Activated naive CD4-positive, alpha-beta T cell treated with anti-CD3 and anti-CD28 coated beads, Interleukin-2, amount 10 ng/mL, durations not matched to agents 7 days and 5 days (primary cell): ENCODE data around the gene CANT1.
"Not testable (repeated sequence)": the region's sequence is repeated elsewhere in the genome, so short reads cannot be mapped to it uniquely, and the experiment has no call there.

Experiments
- CTCF ChIA-PET: fragments of 350-600 bp; sonication (Branson Sonifier 250); formaldehyde crosslinking; loops from one replicate; lab custom pipeline; 2021; ENCODE audit warnings: antibody characterized with exemption; lab: Charles Lee
- DNase-seq: peaks from one replicate; pipeline ENCODE4 v3.0.0-alpha.2; 2020
- H3K27ac Mint-ChIP-seq: one replicate; pipeline ENCODE4 v1.8.0; 2021; ENCODE audit warnings: mild to moderate bottlenecking, moderate library complexity, mixed read lengths
- H3K27me3 Mint-ChIP-seq: one replicate; pipeline ENCODE4 v1.8.0; 2021; ENCODE audit warnings: mild to moderate bottlenecking, mixed read lengths
- H3K36me3 Mint-ChIP-seq: one replicate; pipeline ENCODE4 v1.8.0; 2021; ENCODE audit warnings: mixed read lengths
- H3K4me1 Mint-ChIP-seq: one replicate; pipeline ENCODE4 v1.8.0; 2021; ENCODE audit warnings: mixed read lengths
- H3K4me3 Mint-ChIP-seq: one replicate; pipeline ENCODE4 v1.8.0; 2021; ENCODE audit warnings: mild to moderate bottlenecking, moderate library complexity, mixed read lengths
- H3K9me3 Mint-ChIP-seq: one replicate; pipeline ENCODE4 v1.8.0; 2021; ENCODE audit warnings: mixed read lengths

The CANT1 gene

DNA sequence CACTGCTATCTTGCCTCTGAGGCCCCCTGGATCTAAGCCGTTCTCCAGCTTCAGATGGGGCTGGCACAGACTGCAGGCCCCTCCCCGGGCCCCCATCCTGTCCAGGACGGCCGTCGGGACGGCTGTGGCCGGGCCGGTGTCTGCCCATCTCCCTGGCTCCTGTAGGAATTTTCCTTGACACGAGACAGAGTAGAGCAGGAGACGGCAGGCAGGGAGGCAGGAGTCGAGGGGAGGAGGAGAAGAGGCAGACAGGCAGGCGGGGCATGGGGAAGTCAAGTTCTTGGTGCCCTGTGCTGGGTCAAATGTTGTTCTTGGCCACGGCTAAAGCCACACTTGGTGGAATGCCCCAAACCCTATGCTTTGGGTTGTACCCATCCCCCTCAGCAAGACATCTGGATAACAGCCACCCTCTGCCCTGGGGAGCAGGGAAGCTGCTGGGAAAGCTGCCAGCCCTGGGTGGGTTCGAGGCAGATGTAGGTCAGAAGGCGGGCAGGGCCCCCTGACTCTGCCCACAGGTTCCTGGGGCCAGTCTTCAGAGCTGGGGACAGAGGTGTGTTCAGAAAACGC is 18.4 kb upstream of the CANT1 start:
- no peak overlapping the region for H3K4me3 Mint-ChIP-seq
- H3K27ac Mint-ChIP-seq: no peak overlapping the region
- no peaks in the 10 kb centered on the region for H3K9me3 Mint-ChIP-seq
- CTCF ChIA-PET: interaction anchor here (0.9 kb wide), 1 partner anchor 18 kb away, joined by 3 read pairs; no protein-coding TSS in a partner anchor
- peaks cover 88% of the 10 kb centered on the region for H3K27me3 Mint-ChIP-seq
- H3K4me1 Mint-ChIP-seq: peaks cover 18% of the 10 kb centered on the region
- DNase-seq: no peak
- no peaks in the 10 kb centered on the region for H3K36me3 Mint-ChIP-seq

DNA sequence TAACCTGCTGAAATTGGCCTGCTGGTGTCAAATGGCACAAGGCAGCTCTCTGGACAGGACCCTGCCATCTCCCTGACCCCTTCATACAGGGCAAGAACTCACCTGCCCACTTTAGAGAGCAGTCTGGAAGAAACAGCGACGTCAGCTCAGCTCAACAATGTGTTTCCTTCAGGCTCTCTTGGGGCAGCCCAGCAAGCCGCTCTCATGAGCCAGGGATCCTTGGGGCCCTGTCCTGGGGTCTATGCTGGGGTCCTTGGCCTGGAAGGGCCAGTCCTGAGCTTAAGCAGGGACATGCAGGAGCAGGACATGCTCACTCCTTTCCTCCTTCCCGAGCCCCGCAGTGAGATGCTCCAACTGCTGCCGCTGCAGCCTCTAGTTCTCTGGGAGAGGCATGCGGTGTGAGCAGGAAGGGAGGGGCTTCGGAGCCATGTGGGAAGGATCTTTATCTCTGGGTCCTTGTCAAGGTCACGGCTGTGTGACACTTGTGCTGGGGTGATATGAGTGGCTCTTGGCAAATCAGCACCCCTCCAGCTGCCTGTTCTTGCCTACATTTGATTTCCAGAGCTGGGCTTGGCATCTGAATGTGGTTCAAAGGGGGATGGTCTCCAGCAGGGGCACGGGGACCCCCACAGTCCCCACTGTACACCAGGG is 17.8 kb upstream of the CANT1 start:
- H3K9me3 Mint-ChIP-seq: no peaks in the 10 kb centered on the region
- H3K27ac Mint-ChIP-seq: no peak overlapping the region
- H3K36me3 Mint-ChIP-seq: no peaks in the 10 kb centered on the region
- CTCF ChIA-PET: interaction anchor here (1.5 kb wide), 1 partner anchor 18 kb away, joined by 6 read pairs; no protein-coding TSS in a partner anchor
- DNase-seq: peak; percentile 20
- H3K27me3 Mint-ChIP-seq: peaks cover 94% of the 10 kb centered on the region
- H3K4me3 Mint-ChIP-seq: no peak overlapping the region
- peaks cover 18% of the 10 kb centered on the region for H3K4me1 Mint-ChIP-seq

DNA sequence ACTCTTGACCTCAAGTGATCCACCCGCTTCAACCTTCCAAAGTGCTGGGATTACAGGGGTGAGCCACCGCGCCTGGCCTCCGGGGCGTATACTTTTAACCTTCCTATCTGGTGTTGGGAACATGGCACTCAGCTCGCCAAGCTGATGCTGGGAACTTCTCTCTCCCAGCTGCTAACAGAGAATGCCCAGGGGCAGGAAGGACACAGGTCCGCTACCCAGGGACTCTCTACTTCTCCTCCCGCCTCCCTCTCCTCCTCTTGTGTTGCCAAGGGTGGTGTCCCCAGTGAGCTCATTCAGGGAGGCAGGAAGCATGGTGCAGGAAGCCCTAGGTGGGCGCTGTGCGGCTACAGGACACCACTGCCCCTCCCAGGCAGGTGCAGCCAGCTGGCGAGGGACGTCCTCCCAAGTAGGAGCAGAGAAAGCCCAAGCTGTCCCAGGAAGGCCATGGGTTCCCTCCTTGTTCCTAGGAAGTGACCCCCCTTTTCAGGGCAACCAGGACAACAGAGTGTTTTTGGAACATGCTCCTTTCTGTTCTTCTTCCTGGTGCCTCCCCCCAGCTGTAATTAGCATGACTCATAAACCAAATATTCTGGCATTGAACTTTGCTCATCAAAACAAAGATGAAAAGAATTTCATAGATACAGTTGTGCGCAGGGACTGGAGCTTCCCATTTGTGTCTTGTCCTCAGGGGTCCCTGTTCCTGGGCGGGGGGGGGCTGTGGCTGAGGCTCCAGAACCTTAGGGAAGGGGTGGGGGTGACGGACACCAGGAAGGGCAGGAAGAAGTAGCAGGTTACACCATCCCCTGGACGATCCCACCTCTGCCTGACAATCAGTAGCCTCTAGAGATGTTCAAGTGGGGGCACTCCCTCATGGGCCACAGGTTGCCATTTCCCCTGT is 17.1 kb upstream of the CANT1 start:
- H3K4me1 Mint-ChIP-seq: peaks cover 18% of the 10 kb centered on the region
- no peaks in the 10 kb centered on the region for H3K9me3 Mint-ChIP-seq
- peak; percentile 10 for DNase-seq
- no peak overlapping the region for H3K27ac Mint-ChIP-seq
- peaks cover 95% of the 10 kb centered on the region for H3K27me3 Mint-ChIP-seq
- CTCF ChIA-PET: interaction anchor here (1.4 to 1.5 kb wide), 2 partner anchors 15 to 19 kb away, joined by 3 to 6 read pairs; no protein-coding TSS in a partner anchor
- no peaks in the 10 kb centered on the region for H3K36me3 Mint-ChIP-seq
- no peak overlapping the region for H3K4me3 Mint-ChIP-seq

DNA sequence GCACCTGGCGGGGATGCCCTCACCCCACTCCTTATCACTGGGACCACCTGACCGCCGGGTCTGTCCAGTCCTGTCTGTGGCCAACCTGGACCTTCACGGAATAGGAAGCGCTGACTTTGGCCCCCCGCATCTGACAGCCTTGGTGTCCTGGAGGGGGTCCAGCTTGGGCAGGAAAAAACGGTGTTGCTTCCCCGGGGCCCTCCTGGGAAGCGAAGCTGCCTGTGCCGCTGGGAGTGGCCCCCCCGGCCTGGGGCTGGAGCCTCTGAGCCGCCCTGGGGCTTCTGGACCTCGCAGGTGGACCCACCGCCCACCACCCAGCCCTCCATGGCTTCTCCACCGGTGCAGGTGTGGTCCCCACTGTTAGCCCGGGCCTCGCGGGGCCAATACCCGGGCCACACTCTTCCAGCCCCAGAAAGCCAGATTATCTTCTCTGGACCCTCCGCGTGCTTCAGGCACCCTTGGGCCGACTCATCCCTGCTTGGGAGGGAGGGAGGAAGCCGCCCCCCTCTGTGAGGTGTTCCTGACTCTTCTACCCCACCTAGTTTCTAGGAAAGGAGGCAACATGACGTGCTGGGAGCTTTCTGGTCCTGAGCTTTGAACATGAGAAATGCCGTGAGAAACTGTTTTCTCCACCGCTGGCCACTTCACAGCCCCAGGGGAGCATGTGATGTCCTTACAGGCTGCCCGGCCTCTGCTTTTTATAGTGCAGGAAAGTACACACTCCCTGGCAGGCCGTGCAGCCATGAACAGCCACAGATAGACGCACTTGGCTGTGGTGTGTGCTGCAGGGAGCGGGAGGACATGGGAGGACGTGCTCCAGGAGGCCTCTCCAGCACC is 15.6 kb upstream of the CANT1 start:
- Mint-ChIP-seq H3K36me3 (no peaks in the 10 kb centered on the region), H3K27me3 (peaks cover 98% of the 10 kb centered on the region), H3K4me1 (peaks cover 18% of the 10 kb centered on the region), H3K27ac (no peak overlapping the region), H3K9me3 (no peaks in the 10 kb centered on the region), H3K4me3 (peak overlapping the region; percentile 54)
- CTCF ChIA-PET: interaction anchor here (1.4 kb wide), 1 partner anchor 17 kb away, joined by 3 read pairs; no protein-coding TSS in a partner anchor
- peak; percentile 19 for DNase-seq

DNA sequence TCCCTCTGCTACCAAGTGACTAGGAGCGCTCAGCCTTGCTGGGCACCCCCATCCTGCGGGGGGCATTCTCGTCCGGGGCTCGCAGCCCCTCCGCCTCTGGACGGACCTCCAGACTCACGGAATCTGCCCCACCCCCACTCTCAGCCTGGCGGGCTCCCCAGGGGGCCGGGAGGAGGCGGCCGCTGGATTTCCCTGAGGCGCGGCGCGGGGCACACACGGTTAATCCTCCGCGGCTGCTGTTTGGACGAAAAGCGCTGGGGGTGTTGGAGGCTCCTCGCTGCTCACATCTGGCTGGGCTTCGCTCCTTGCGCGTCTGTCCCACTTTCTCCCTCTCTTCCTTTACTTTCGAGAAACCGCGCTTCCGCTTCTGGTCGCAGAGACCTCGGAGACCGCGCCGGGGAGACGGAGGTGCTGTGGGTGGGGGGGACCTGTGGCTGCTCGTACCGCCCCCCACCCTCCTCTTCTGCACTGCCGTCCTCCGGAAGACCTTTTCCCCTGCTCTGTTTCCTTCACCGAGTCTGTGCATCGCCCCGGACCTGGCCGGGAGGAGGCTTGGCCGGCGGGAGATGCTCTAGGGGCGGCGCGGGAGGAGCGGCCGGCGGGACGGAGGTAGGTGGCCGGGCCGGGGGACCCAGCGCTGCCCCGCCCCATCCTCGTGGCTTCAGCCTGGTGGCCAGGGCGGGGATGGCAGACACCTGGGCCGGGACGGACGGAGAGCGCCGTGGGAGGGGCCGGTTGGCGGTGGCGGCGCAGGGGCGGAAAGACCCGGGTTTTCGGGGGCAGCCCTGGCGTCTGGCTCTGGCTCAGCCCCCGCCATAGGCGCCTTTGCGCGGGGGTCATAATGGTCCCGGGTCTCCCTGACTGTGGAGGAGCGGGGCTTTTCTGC is 14.6 kb upstream of the CANT1 start, which contains the start of gene C1QTNF1:
TSS of gene C1QTNF1 (plus strand) at position 284 of the 886 bp plus-strand sequence. CDS start 19,800 bp downstream, outside the sequence.
- H3K27me3 Mint-ChIP-seq: peaks cover 100% of the 10 kb centered on the region
- CTCF ChIA-PET: interaction anchor here (1.4 kb wide), 1 partner anchor 18 kb away, joined by 4 read pairs; no protein-coding TSS in a partner anchor

DNA sequence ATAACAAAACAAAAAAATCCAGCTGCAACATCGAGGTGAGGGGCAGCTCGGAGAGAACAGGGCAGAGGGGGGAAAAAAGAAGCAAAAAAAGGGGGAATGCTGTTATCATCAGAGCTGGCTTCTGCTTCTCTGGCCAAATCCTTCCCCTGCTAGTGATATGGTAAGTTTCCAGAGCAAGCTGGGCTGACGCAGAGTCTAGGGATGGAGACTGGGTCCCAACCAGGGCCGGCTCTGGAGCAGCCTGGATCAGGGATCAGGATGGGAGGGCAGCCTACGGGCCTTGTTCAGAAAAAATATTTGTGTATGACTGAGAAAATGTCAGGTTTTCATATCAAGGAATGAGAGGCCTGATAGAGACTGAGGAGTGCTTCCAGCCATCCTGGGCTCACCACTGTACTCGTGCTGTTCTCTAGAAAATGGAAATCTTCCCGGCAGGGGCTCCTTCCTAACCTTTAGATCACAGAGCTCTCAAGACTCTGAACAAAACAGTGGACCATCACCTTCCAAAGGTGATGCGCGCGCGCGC is 13.7 kb upstream of the CANT1 start:
- Mint-ChIP-seq H3K27me3 (peaks cover 91% of the 10 kb centered on the region), H3K27ac (no peak overlapping the region), H3K36me3 (no peaks in the 10 kb centered on the region), H3K9me3 (no peaks in the 10 kb centered on the region), H3K4me3 (peak overlapping the region; percentile 50), H3K4me1 (peaks cover 18% of the 10 kb centered on the region)
- DNase-seq: peak; percentile 16
- CTCF ChIA-PET: interaction anchor here (1.4 to 6.8 kb wide), 2 partner anchors 19 to 21 kb away, joined by 4 to 28 read pairs; no protein-coding TSS in a partner anchor

More for the DNA sequence above, 14.6 kb upstream of the CANT1 start, which contains the start of gene C1QTNF1:
- Mint-ChIP-seq H3K27ac (no peak within 1 kb of the TSS), H3K4me1 (peaks cover 18% of the 10 kb centered on the region), H3K36me3 (no peaks in the 10 kb centered on the region), H3K9me3 (no peaks in the 10 kb centered on the region), H3K4me3 (peak within 1 kb of the TSS; percentile 54)
- peak; percentile 54 for DNase-seq

DNA sequence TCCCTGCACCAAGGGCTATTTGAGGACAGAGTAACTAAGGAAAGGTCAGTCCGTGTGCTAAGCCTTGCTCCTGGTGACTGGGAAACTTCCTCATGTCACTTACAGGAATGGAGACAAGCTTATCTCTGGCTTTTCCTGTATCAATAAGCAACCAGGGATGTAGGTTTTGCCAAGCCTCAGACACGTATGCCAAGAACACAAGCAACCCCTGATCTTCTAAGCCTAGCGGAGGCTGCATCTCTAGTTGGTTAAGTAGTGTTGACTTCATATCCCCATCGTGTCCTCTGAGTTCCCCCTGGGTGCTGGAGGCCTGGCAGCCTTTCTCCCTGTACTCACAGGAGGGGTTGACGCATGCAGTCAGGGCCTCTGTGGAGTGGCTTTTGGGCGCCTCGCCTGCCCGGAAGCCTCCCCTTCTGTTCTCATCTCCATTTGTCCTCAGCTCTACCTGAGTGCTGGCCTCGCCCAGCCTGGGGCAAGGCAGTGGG is 13.0 kb upstream of the CANT1 start:
- Mint-ChIP-seq H3K27me3 (peaks cover 87% of the 10 kb centered on the region), H3K4me1 (peaks cover 18% of the 10 kb centered on the region), H3K4me3 (no peak overlapping the region), H3K27ac (no peak overlapping the region), H3K9me3 (no peaks in the 10 kb centered on the region), H3K36me3 (no peaks in the 10 kb centered on the region)
- DNase-seq: peak; percentile 19
- CTCF ChIA-PET: interaction anchor here (0.5 to 6.8 kb wide), 4 partner anchors 20 to 799 kb away, joined by 3 to 28 read pairs (median 4); no protein-coding TSS in a partner anchor

DNA sequence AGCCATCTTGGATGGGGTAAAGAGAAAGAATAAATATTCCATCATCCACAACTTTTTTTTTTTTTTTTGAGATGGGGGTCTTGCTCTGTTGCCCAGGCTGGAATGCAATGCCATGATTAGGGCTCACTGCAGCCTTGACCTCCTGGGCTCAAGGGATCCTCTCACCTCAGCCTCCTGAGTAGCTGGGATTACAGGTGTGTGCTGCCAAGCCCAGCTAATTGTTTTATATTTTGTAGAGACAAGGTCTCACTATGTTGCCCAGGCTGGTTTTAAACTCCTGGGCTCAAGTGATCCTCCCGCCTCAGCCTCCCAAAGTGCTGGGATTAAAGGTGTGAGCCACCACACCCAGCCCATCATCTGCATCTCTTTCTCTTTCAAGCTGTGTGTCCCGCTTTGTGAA is 12.4 kb upstream of the CANT1 start:
- H3K36me3 Mint-ChIP-seq, H3K27ac Mint-ChIP-seq, DNase-seq, H3K9me3 Mint-ChIP-seq, H3K4me3 Mint-ChIP-seq: not testable (repeated sequence)
- CTCF ChIA-PET: interaction anchor here (1.4 to 6.8 kb wide), 2 partner anchors 21 to 23 kb away, joined by 4 to 28 read pairs; no protein-coding TSS in a partner anchor
- peaks cover 82% of the 10 kb centered on the region for H3K27me3 Mint-ChIP-seq
- H3K4me1 Mint-ChIP-seq: peaks cover 18% of the 10 kb centered on the region

DNA sequence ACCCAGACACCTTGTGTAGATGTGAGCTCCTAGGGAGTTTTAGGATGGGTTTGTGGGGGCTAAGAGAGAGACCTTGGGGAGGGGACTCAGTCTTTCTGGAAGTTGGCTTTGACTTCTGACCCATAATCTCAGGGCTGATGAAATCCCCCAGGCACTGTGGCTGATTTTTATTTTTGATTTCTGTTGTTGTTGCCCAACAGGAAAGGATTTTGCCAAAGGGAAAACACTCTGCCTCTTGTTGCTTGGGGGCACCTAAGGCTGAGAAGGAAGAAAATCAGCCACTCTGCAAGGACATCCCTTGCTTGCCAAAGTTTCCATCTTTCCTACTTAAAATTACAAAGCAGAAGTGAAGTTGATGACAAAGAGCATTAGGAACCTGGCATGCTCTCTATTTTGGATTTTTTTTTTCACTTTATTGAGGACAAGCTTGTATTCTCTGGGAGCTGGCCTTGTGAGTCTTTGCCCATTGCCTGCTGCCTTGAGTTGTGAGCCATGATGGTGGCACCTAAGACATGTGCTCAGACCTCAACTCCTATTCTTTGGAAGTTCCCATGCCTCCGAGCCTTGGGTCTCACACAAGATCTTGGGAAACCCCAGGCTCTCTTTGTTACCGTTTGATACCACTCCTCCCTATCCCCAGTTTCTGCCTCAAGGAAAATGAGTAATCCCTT is 11.2 kb upstream of the CANT1 start:
- no peak overlapping the region for H3K27ac Mint-ChIP-seq
- peaks cover 18% of the 10 kb centered on the region for H3K4me1 Mint-ChIP-seq
- no peaks in the 10 kb centered on the region for H3K36me3 Mint-ChIP-seq
- peaks cover 74% of the 10 kb centered on the region for H3K27me3 Mint-ChIP-seq
- CTCF ChIA-PET: interaction anchor here (1.1 to 6.8 kb wide), 5 partner anchors 15 to 372 kb away, joined by 4 to 28 read pairs (median 6); no protein-coding TSS in a partner anchor
- no peak for DNase-seq
- no peak overlapping the region for H3K4me3 Mint-ChIP-seq
- no peaks in the 10 kb centered on the region for H3K9me3 Mint-ChIP-seq

DNA sequence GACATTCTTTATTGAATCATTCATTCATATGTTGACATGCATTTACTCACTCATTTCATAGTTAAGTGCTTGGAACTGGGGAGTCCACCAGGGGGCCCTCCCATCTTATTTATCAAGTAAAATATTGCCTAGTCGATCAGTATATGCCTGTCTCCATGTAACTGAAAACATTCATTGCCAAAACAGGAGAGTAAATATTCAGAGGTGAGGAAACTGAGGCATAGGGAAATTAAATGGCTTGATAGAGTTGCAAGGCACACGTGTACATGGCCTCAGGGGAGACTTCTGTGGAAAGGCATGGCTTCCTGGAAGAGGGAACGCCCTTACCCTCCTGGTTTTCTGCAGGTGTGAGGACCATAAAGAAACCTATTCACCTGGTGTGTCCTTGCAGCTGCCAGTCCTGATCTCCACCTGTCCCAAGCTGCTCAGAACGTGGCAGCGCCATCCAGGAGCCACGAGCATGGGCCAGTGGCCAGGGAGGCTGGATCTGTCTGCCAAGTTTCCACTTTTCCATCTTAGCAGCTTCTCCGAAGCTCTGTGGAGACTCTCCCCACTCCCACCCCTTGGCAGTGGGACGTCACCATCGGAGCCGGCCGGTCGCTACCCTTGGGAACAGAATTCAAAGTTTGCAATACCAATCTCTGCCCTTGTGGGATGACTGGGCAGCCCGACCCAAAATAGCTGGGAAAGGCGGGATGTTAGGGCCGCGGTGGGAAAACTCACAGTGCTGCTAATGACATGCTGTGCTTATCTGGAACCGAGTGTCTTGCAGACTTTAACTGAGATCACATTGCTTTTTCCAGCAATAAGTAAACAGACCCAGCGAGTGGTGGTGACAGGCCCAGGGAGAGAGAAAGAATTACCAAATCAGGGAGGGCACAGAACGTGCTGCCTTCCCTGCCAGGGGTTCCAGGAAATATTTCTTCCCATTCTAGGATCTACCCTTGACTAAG is 10.3 kb upstream of the CANT1 start:
- Mint-ChIP-seq H3K27me3 (peaks cover 65% of the 10 kb centered on the region), H3K27ac (no peak overlapping the region), H3K36me3 (no peaks in the 10 kb centered on the region), H3K4me3 (no peak overlapping the region), H3K4me1 (peaks cover 13% of the 10 kb centered on the region), H3K9me3 (no peaks in the 10 kb centered on the region)
- peak; percentile 75 for DNase-seq
- CTCF ChIA-PET: interaction anchor here (1.1 to 6.8 kb wide), 5 partner anchors 16 to 373 kb away, joined by 4 to 28 read pairs (median 6); no protein-coding TSS in a partner anchor

DNA sequence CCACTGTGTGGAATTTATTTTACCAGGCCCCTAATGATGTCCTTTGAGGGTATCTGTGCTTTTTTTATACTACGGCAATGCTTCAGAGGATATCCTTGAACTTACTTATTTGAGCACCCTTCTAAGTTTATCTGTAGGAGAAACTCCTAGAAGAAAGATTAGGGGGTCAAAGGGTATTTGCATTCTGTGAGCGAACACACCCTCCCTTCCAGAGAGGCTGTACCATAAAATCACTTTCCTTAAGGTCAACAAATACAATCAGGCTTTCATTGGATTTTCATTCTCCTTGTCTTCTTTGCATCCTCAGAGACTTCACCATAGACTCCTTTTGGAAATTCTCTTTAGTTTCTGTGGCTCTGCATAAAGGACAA is 9.7 kb upstream of the CANT1 start:
- Mint-ChIP-seq H3K4me3 (no peak overlapping the region), H3K36me3 (no peaks in the 10 kb centered on the region), H3K9me3 (no peaks in the 10 kb centered on the region), H3K27me3 (peaks cover 59% of the 10 kb centered on the region), H3K4me1 (peaks cover 9% of the 10 kb centered on the region), H3K27ac (no peak overlapping the region)
- no peak for DNase-seq
- CTCF ChIA-PET: interaction anchor here (0.8 to 6.8 kb wide), 5 partner anchors 21 to 373 kb away, joined by 4 to 28 read pairs (median 4); no protein-coding TSS in a partner anchor
